ENCODE results near the gene SLC30A10.

DNA sequence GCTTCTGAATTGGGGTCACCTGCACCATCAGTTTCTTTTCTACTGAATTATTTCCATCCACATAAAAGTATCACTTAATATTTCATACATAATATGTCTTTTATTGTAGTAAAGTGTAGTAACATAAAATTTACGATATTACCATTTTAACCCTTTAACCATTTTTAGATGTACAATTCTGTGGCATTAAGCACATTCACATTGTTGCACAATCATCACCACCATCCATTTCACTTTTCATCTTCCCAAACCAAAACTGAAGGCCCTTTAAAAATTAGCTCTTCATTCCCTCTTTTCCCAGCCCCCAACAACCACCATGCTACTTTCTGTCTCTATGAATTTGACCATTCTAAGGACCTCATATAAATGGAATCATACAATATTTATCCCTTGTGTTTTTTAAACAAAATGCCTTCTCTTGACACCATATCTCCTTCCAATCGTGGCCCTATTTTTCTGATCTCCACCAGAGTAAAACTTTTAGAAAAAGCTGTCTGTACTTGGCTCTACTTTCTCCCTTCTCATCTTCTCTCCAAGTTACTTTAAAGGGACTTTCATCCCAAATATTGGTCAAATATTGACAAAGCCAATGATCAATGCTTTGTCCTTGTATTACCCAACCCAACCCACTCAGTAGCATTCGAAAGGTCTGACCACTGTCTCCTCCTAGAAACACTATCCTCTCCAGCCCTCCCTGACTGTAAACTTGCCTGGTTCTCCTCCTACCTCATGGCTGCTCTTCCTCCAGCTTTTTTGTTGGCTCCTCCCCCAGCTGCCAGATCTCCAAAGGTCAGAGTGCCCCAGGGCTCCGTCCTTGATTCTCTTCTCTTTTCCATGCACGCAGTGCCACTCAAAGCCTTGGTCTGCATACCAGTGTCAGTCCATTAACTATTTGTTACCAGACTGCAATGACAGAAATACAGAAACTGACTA, 44.7 kb downstream of the SLC30A10 start:
- TF ChIP-seq, protein P1, sequence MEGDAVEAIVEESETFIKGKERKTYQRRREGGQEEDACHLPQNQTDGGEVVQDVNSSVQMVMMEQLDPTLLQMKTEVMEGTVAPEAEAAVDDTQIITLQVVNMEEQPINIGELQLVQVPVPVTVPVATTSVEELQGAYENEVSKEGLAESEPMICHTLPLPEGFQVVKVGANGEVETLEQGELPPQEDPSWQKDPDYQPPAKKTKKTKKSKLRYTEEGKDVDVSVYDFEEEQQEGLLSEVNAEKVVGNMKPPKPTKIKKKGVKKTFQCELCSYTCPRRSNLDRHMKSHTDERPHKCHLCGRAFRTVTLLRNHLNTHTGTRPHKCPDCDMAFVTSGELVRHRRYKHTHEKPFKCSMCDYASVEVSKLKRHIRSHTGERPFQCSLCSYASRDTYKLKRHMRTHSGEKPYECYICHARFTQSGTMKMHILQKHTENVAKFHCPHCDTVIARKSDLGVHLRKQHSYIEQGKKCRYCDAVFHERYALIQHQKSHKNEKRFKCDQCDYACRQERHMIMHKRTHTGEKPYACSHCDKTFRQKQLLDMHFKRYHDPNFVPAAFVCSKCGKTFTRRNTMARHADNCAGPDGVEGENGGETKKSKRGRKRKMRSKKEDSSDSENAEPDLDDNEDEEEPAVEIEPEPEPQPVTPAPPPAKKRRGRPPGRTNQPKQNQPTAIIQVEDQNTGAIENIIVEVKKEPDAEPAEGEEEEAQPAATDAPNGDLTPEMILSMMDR (IDR thresholded peaks at IDR 0.05): no peak
- TF ChIP-seq EP300 (IDR thresholded peaks at IDR 0.05): no peak

Data from tibial nerve (tissue), 4 donors.